HG02943 (cell line): ENCODE measurements around the gene ATP1A4.

Experiments used
- ATAC-seq: cut with Tn5 transposase; IDR thresholded peaks from one replicate; pipeline ENCODE4 v1.9.1; 2021; ENCODE audit warnings: mild to moderate bottlenecking, low read depth, moderate library complexity; ENCODE audit not compliant: unreplicated experiment

ATP1A4 gene

DNA sequence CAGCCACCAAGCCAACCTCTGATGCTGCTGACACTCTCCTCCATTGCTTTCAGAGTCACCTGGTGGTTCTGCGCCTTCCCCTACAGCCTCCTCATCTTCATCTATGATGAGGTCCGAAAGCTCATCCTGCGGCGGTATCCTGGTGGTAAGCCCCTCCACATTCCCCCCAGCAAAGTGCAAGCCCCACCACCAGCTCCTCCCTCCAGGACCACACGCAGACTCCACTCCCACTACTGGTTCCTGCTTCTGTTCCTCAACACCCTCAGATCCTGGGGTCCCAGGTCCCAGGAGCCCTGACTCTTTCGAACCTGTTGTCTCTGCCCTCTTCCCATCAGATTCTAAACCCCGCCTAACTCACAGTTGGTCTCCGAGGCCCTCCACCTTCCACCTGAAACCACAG, 11.6 kb upstream of the ATP1A4 start:
- no peak for ATAC-seq

DNA sequence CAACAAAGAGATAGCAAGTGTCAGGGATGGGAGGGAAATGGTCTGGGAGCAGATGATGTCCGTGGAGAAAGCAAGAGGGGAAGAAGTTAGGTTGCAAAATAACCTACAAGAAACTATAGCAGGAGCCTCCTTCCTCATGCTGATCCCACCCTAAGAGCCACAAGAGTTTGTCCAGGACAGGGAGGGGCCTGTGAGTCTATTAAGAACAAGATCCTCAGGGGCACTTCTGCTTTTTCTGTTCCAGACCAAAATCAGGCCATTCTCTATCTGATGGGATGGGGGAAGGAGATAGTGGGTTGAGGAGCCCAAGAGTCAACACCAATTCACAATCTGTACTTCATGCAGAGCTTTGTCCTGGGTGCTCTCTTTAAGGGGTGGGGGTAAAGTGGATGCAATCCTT, 7.7 kb upstream of the ATP1A4 start:
- no peak for ATAC-seq

DNA sequence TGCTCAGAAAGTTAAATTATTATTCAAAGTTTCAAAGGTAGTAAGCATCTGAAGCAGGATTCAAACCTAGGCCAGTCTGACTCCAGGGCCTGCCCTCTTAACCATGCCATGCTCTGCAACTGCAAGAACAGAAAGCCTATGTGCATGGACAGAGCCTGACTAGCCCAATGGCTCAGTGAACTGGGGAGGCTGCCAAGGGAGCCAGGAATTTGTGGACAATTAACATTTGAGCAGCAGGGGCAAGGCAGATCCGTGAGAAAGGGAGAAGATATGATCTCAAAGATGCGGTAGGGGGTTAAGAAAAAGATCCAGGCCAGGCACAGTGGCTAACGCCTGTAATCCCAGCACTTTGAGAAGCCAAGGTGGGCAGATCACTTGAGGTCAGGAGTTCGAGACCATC, 6.5 kb upstream of the ATP1A4 start:
- no peak for ATAC-seq

DNA sequence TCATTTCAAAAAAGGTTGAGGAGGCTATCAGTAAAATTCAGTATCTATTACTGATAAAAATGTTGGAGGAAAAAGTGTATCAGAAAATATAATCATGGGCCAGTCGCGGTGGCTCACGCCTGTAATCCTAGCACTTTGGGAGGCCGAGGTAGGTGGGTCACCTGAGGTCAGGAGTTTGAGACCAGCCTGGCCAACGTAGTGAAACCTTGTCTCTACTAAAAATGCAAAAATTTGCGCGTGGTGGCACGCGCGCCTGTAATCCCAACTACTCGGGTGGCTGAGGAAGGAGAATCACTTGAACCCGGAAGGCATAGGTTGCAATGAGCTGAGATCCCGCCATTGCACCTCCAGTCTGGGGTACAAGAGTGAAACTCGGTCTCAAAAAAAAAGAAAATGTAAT, 5.3 kb upstream of the ATP1A4 start:
- ATAC-seq, result no peak

DNA sequence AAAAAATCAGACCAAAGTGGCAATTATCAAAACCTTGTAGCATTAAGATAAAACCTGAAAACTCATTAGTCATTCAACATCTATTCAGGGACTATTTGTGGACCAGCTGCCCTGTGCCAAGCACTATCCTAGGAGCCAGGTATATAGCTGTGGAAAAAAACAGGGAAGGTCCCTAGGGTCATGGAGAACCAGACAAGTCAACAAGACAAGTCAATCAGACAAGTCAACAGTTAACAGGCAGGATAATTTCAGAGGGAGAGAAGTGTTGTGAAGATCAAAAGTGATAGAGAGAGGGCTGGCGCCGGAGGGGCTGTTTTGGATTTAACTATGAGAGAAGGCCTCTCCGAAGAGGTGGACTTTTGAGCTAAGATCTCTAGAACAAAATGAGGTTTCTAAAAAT, 3.3 kb upstream of the ATP1A4 start:
- no peak for ATAC-seq

DNA sequence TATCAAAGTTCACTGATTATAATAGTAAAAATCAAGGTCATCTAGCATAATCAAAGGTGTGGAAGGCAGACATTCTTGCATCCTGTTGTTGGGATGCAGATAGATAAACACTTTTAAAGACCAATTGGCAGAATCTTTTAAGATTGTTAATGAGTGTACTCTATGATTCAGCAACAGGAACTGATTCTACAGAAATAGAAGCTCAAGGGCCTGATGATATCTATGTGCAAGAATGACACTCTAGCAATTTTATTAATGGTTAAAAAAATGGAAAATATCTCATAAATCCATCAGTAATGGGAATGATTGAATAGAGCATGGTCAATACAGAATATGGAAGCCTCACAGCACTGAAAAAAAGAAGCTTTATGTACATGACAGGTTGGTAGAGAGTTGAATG, 2.2 kb upstream of the ATP1A4 start:
- no peak for ATAC-seq

DNA sequence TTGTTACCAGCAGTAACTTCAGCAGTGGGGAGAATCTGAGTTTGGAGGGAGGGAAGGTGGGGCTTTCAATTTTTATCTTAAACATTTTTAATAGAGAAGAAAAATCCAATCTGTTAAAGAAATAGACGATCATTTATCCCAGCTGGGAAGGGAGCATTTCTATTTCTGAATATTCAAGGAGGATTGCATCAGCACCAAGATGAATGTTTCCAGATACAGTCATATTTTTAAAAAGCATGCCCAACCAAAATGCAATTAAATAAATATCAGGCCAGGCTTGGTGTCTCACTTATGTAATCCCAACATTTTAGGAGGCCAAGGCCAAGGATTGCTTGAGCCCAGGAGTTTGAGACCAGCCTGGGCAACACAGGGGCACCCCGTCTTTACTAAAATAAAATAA, 1.7 kb upstream of the ATP1A4 start:
- ATAC-seq, result no peak

DNA sequence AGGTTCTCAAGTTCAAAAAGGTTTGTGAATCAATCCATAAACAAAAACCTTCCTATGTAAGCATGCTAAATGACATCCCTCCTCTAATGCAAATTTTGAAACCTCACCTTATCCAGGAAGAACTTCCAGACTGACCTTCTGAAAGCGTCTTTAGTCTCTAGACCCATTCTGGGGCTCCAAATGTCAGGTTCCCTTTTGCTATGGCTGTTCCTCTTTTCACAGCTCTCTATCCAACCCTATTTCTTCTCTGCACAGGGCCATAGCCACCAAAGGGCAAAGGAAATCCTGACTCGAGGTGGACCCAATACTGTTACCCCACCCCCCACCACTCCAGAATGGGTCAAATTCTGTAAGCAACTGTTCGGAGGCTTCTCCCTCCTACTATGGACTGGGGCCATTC, 3.4 kb downstream of the ATP1A4 start:
- ATAC-seq, result no peak

DNA sequence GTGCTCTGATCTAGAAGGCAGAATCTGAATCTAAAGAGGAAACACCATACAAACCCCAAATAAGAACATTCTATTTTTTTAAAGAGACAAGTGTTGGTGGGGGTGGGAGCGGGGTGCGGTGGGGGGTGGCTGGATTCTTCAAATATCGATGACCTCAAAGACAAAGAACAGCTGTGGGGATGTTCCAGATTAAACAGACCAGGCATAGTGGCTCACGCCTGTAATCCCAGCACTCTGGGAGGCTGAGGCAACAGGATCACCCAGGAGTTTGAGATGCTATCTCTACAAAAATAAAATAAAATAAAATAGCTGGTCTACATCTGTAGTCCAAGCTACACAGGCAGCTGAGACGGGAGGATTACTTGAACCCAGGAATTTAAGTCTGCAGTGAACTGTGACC, 5.0 kb downstream of the ATP1A4 start:
- ATAC-seq, result no peak

DNA sequence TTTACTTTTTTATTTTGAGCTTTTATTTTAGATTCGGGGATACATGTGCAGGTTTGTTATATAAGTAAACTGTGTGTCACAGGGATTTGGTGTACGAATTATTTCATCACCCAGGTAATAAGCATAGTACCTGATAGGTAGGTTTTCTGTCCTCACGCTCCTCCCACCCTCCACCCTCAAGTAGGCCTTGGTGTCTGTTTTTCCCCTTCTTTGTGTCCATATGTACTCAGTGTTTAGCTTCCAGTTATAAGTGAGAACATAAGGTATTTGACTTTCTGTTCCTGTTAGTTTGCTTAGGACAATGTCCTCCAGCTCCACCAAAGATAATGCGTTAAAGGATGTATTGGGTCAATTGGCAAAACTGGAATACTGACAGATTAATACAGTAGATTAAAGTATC, 5.8 kb downstream of the ATP1A4 start:
- ATAC-seq, result no peak

DNA sequence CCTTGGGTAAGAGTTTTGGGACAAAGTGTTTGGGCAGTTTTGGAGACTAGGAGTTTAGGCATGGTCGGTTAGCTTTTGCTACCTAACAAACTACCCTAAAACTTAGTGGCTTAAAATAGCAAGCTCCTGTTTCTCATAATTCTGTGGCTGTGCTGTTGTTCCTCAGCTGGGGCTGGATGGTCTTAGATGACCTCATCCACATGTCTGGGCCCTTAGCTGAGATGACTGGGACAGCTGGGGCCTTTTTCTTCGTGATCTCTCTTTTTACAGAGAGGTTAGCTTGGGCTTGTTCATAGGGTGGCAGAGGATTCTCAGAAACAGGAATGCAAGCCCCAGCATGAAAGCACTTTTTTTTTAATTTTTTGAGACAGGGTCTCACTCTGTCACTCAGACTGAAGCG, 6.6 kb downstream of the ATP1A4 start:
- no peak for ATAC-seq

DNA sequence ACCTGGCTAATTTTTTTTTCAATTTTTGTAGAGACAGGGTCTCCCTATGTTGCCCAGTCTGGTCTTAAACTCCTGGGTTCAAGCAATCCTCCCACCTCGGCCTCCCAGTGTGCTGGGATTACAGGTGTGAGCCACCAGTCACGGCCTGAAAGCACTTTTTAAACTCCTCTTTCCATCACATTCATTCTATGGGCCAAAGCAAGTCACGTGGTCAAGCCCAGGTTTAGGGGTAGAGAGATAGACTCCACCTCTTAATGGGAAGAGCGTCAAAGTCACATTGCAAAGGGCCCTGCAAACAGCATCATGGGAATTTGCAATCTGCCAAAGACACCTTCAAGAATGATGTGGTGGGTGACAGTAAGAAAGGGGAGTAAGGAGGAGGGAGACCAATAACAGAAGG, 7.1 kb downstream of the ATP1A4 start:
- ATAC-seq, result no peak

DNA sequence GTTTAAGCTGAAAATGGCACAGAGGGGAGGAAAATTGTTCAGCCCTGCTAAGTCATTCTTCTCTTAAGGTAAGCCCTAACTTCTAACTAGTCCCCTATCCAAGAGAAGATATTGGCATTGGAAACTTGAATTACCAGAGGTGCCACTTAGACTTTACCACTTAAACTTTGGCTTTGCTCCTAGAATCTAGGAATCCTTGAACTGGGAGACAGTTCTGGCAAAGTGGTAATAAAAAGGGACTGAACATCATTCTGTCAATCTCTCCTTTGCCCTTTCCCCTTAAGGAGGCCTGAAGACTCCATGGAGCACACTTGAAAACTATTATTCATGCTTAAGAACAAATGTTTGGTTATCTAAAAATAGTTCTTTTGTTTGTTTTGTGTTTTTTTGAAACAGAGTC, 8.4 kb downstream of the ATP1A4 start:
- no peak for ATAC-seq

DNA sequence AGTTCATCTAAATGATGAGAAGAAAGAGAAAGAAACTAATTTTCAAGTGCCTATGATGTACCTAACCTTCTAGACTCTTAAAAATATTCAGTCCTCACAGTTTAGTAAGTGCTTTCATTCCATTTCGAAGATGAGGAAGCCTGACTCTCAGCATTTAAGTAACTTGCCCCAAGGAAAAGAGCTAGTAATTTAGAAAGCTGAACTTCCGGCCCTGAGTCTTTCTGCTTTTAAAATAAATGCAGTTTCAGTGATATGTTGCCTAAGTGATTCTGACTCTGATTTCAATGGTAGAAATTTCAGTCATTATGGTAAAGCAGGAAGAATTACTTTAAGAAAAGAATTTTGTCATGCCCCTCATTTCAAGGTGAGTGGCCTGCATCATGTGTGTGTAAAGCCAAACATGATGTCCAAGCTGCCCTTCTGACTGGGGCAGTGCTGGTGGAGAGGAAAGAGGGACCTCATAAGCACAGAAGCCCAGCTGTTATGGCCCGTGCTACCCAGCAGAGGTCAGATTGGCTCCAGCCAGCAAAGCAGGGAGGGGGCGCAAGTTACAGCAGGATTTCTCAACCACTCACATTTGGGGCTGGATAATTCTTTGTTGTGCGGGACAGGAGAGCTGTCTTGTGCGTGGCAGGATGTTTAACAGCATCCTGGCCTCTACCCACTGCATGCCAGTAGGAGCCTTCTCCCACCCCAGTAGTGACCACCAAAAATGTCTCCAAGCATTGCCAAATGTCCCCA, 10.7 kb downstream of the ATP1A4 start:
- ATAC-seq, result no peak

DNA sequence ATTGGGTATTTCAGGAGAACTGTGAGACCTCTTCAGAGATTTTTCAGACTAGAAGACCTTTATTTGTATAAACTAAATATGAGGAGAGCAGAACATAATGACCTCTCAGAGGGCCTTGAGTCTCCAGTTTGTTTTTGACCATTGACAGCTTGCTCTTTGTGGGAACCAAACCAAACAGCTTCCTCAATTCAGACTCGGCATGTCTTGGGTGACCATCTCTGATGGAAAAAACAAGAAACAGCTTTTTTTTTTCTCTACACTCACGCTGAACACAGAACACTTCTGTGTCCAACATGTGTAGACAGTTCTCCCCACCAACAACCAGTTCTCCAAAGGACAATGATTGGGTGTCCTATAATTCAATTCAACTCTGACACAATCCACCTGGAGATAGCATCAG, 11.5 kb downstream of the ATP1A4 start:
- no peak for ATAC-seq

DNA sequence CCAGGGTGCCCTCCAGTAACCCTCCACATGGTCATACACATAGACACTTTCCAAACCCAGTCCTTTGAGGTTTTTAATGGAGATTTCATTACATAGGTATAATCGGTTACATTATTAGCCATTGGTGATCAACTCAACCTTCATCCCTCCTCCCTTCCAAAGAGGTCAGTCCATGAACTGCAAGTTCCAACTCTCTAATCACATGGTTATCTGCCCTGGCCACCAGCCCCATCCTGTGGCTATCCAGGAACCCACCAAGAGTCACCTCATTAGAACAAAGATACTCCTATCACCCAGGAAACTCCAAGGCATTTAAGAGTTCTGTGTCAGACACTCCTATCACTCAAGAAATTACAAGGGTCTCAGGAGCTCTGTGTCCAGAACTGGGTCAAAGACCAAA, 12.2 kb downstream of the ATP1A4 start:
- ATAC-seq, result no peak

DNA sequence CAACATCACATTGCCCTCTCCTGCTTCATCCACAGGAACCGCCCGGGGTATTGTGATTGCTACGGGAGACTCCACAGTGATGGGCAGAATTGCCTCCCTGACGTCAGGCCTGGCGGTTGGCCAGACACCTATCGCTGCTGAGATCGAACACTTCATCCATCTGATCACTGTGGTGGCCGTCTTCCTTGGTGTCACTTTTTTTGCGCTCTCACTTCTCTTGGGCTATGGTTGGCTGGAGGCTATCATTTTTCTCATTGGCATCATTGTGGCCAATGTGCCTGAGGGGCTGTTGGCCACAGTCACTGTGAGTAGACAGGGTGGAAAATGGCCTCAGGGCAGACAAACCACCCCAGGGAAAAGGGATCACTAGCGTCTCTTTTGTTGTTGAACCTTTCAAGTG, 12.7 kb downstream of the ATP1A4 start:
- ATAC-seq, result no peak

DNA sequence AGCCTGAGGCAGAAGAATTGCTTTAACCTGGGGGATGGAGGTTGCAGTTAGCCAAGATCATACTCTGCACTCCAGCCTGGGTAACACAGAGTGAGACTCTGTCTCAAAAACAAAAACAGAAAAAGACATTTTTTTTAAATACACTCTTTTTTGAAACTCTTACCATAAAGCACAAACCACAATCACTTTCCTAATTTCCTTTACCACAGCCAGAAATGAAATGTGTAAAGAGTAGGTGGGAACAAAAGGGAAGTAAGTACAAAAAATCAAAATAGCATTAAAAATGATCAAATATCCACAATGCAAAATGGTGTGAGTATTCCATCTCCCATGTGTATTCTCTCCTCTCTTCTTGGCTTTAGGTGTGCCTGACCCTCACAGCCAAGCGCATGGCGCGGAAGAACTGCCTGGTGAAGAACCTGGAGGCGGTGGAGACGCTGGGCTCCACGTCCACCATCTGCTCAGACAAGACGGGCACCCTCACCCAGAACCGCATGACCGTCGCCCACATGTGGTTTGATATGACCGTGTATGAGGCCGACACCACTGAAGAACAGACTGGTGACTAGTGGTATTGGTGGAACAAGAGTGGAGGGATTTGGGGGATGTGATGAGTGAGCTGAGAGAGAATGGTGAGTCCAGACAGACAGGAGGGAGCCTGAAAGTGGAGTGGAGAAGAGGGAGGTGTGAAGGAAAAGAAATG, 14.9 kb downstream of the ATP1A4 start:
- no peak for ATAC-seq

DNA sequence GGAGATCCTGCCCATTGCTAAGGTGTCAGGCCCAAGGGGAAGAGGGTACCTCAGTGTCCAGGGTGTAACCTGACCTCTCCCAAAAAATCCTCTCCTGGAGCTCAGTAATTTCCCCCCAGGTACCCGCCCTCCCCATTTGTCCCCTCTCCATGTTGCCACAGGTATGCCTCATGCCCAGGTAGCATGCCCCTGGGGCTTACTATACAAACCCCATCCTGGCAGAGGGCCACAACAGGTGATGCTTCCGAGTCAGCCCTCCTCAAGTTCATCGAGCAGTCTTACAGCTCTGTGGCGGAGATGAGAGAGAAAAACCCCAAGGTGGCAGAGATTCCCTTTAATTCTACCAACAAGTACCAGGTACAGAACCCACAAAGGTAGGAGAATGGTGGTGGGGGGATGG, 15.7 kb downstream of the ATP1A4 start:
- ATAC-seq, result no peak

DNA sequence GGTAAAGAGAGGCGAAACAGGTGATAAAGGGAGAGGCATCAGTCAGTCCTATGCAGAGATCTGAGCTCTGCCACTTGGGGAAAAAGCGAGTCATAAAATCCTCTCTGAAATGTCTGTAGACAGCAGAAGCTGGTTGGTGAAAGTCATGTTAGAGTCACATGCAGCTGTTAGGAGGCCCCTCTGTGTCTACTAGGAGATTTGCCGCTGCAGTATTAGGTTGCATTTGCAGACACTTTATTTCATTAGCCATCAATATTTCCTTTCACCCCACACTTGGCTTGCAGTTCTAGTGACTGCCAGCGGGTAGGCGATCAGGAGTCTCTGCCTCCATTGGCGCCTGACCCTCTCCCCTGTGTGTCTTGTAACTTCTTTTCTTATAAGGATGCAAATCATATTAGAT, 16.2 kb downstream of the ATP1A4 start:
- ATAC-seq, result no peak

DNA sequence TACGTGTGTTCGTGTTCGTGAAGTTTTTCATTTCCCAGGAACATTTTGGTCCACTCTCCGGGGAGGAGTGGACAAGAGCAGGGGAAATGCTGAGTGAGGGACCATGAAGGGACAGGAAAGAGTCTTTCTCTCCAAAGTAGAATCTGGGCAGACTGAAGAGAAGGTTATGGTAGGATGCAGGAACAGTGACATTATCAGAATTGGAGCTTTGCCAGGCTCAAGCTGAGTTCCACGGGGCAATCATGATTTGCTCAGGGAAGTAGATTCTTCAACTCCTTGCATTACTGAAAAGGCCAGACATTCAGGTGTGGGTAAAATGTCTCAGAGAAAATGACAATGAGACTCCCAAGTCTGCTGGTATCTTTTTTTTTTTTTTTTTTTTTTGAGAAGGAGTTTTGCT, 16.6 kb downstream of the ATP1A4 start:
- no peak for ATAC-seq

DNA sequence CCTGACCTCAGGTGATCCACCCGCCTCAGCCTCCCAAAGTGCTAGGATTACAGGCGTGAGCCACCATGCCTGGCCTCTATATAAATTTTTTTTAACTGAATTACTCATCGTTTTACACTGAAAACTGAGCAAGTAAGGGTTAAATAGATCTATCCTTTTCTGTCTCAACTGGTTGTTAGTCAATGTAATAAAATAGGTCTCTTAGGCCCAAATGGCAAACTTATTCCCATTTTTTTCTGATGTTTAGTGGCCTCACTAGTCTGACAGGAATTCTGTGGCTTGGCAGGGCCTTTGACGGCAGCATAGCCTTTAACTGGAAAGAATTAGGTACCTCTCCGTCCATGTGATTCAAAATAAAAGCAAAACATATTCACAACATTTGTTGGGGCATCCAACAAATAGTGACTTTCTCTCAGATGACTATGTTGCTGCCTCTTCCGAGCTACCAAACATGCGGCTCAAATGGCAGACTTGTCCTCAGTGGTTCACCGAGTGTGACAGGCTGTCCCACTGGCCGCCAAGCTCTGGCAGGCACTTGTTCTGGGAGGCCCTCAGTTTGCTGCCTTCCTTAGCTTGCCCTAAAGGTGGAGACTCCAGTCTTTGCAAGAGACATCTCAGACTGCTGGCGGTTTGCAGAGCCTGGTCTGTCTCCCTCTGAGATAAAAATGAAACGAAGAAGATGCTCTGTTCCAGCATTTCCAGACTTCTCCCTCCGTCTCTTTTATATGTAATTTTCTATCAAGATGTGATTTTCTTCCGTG, 17.4 kb downstream of the ATP1A4 start:
- no peak for ATAC-seq
